Trophoblast cell (in vitro differentiated cells and primary cell): ENCODE measurements around the gene PPCDC.

ENCODE experiments used
- DNase-seq, 2 donors: peaks; one replicate each; pipeline ENCODE4 v3.0.0-alpha.2; 2016
- H2AFZ ChIP-seq: 2 replicates; pipeline ENCODE4 v1.6.1; 2013; ENCODE audit warnings: low read length, moderate library complexity, mild to moderate bottlenecking; ENCODE audit not compliant: insufficient read depth, poor library complexity
- H2AK5ac ChIP-seq: 2 replicates; pipeline ENCODE4 v1.6.1; 2013; ENCODE audit warnings: mild to moderate bottlenecking, low read length
- H2BK120ac ChIP-seq: 2 replicates; pipeline ENCODE4 v1.6.1; 2013; ENCODE audit warnings: low read length, mild to moderate bottlenecking, moderate library complexity; ENCODE audit not compliant: insufficient read depth, poor library complexity
- H2BK12ac ChIP-seq: 2 replicates; pipeline ENCODE4 v1.6.1; 2013; ENCODE audit warnings: mild to moderate bottlenecking, low read length, moderate library complexity
- H2BK5ac ChIP-seq: 2 replicates; pipeline ENCODE4 v1.6.1; 2013; ENCODE audit warnings: low read length, low read depth, moderate library complexity, mild to moderate bottlenecking; ENCODE audit not compliant: poor library complexity
- H3K14ac ChIP-seq: 2 replicates; pipeline ENCODE4 v1.6.1; 2013; ENCODE audit warnings: mild to moderate bottlenecking, low read length
- H3K18ac ChIP-seq: 2 replicates; pipeline ENCODE4 v1.6.1; 2013; ENCODE audit warnings: mild to moderate bottlenecking, low read length
- H3K23ac ChIP-seq: 2 replicates; pipeline ENCODE4 v1.6.1; 2013; ENCODE audit warnings: low read length
- H3K27ac ChIP-seq: 2 replicates; pipeline ENCODE4 v1.5.1; 2013; ENCODE audit warnings: low read depth, mild to moderate bottlenecking, inconsistent platforms, low read length, moderate library complexity
- H3K27me3 ChIP-seq: 2 replicates; pipeline ENCODE4 v1.6.1; 2013; ENCODE audit warnings: inconsistent platforms, mild to moderate bottlenecking, low read length, moderate library complexity; ENCODE audit not compliant: insufficient read depth
- H3K36me3 ChIP-seq, 2 experiments: 1 replicate in 1 of 2; 2 replicates in 1 of 2; pipeline ENCODE4 v1.6.1; 2013; ENCODE audit warnings: low read length in 2 of 2, mild to moderate bottlenecking in 2 of 2, moderate library complexity in 1 of 2; ENCODE audit not compliant: insufficient read depth in 2 of 2, control insufficient read depth in 1 of 2
- H3K4ac ChIP-seq: 2 replicates; pipeline ENCODE4 v1.6.1; 2013; ENCODE audit warnings: low read depth, mild to moderate bottlenecking, low read length, moderate library complexity
- H3K4me1 ChIP-seq, 2 experiments: 1 replicate in 1 of 2; 2 replicates in 1 of 2; pipeline ENCODE4 v1.6.1; 2013; ENCODE audit warnings: low read length in 2 of 2, mild to moderate bottlenecking in 2 of 2, moderate library complexity in 1 of 2; ENCODE audit not compliant: insufficient read depth in 2 of 2, control insufficient read depth in 1 of 2
- H3K4me2 ChIP-seq: 2 replicates; pipeline ENCODE4 v1.6.1; 2013; ENCODE audit warnings: inconsistent platforms, mild to moderate bottlenecking, low read length, moderate library complexity
- H3K4me3 ChIP-seq: 2 replicates; pipeline ENCODE4 v1.5.1; 2013; ENCODE audit warnings: mild to moderate bottlenecking, low read depth, low read length, inconsistent platforms
- H3K79me1 ChIP-seq: one replicate; pipeline ENCODE4 v1.6.1; 2013; ENCODE audit warnings: low read length
- H3K79me2 ChIP-seq: 2 replicates; pipeline ENCODE4 v1.6.1; 2013; ENCODE audit warnings: low read length, mild to moderate bottlenecking; ENCODE audit not compliant: control insufficient read depth, insufficient read depth, poor library complexity
- H3K9ac ChIP-seq: 2 replicates; pipeline ENCODE4 v1.6.1; 2013; ENCODE audit warnings: mild to moderate bottlenecking, low read length
- H3K9me3 ChIP-seq: 2 replicates; pipeline ENCODE4 v1.6.1; 2013; ENCODE audit warnings: low read depth, mild to moderate bottlenecking, control low read depth, inconsistent platforms, low read length; ENCODE audit not compliant: insufficient read depth
- H4K12ac ChIP-seq: 2 replicates; pipeline ENCODE4 v1.6.1; 2013; ENCODE audit warnings: low read depth, mild to moderate bottlenecking, low read length, moderate library complexity
- H4K8ac ChIP-seq: 2 replicates; pipeline ENCODE4 v1.6.1; 2013; ENCODE audit warnings: low read depth, mild to moderate bottlenecking, low read length, moderate library complexity
- H4K91ac ChIP-seq: one replicate; pipeline ENCODE4 v1.6.1; 2013; ENCODE audit warnings: low read depth, mild to moderate bottlenecking, low read length, moderate library complexity
- WGBS: extraction: QIAGEN DNeasy Blood & Tissue Kit; methylation state at CpG from one replicate; pipeline ENCODE4 v1.1.7; 2013; ENCODE audit warnings: missing lambda C conversion rate; ENCODE audit not compliant: insufficient read length, insufficient coverage; ENCODE audit errors: extremely low coverage; 5-methylcytosine and 5-hydroxymethylcytosine counted together

PPCDC gene

GRCh38 chr15:74989527-74989926 lies 33.9 kb upstream of the PPCDC start:
- Histone ChIP-seq H3K79me2 (no peaks in the 10 kb centered on the region), H2BK120ac (no peak overlapping the region), H4K12ac (no peak overlapping the region), H2BK5ac (no peak overlapping the region), H3K9ac (no peak overlapping the region), H3K4me3 (no peak overlapping the region), H3K9me3 (peaks cover 2% of the 10 kb centered on the region), H3K14ac (no peak overlapping the region), H4K91ac (no peak overlapping the region), H2AK5ac (no peak overlapping the region), H3K4ac (no peak overlapping the region), H3K27ac (no peak overlapping the region), H4K8ac (no peak overlapping the region), H2AFZ (no peak overlapping the region), H3K4me1 (no peaks in the 10 kb centered on the region), H2BK12ac (no peak overlapping the region), H3K18ac (no peak overlapping the region), H3K79me1 (no peaks in the 10 kb centered on the region), H3K27me3 (no peaks in the 10 kb centered on the region), H3K23ac (no peak overlapping the region), H3K36me3 (no peaks in the 10 kb centered on the region), H3K4me2 (no peak overlapping the region)
- no peak for DNase-seq

- no peak overlapping the region for H2BK12ac ChIP-seq
- peaks cover 3% of the 10 kb centered on the region for H3K9me3 ChIP-seq
- no peaks in the 10 kb centered on the region for H3K79me1 ChIP-seq
- no peak overlapping the region for H3K23ac ChIP-seq
- no peak overlapping the region for H3K4me2 ChIP-seq
- no peak overlapping the region for H3K4ac ChIP-seq
- no peak overlapping the region for H3K4me3 ChIP-seq
- H4K91ac ChIP-seq, result no peak overlapping the region
- no peak overlapping the region for H3K18ac ChIP-seq
- H2AFZ ChIP-seq, result no peak overlapping the region
- no peak overlapping the region for H4K8ac ChIP-seq
- H2BK5ac ChIP-seq, result no peak overlapping the region
- DNase-seq, result no peak
- no peak overlapping the region for H2BK120ac ChIP-seq
- peaks cover 9% of the 10 kb centered on the region for H3K27me3 ChIP-seq
- H3K79me2 ChIP-seq, result no peaks in the 10 kb centered on the region
- H3K4me1 ChIP-seq, result peaks cover 3 to 6% of the 10 kb centered on the region in 2 experiments
- H2AK5ac ChIP-seq, result no peak overlapping the region
- H4K12ac ChIP-seq, result no peak overlapping the region
- H3K36me3 ChIP-seq, result no peaks in the 10 kb centered on the region
- no peak overlapping the region for H3K9ac ChIP-seq
- no peak overlapping the region for H3K27ac ChIP-seq
- no CpG with 5 or more reads among the region's 1 CpG for WGBS
- no peak overlapping the region for H3K14ac ChIP-seq
Measured at GRCh38 chr15:74992619-74993018, 30.8 kb upstream of the PPCDC start.

DNA sequence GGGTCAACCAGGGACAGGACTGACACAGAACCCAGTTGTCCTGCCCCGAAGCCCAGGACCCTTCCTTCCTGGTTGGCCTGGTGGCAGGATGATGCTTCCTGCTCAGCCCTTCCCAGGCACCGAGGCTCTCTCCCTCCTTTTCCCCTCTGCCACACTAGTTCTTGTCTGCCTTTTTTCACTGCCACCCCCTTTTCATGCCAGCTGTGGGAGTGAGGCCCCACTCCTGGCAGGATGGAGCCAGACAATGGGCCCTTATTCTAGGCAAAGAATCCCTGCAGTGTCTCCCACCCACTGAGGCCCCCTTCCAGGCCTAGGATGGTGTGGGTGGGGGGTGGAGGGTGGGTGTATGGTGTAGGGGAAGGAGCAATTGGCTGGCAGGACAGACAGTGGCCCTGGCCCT lies 29.2 kb upstream of the PPCDC start:
- no peak overlapping the region for H3K23ac ChIP-seq
- H3K79me2 ChIP-seq, result no peaks in the 10 kb centered on the region
- no peak overlapping the region for H2AFZ ChIP-seq
- H3K18ac ChIP-seq, result no peak overlapping the region
- peak overlapping the region; percentile 9 for H3K9ac ChIP-seq
- H2BK120ac ChIP-seq, result no peak overlapping the region
- H3K27me3 ChIP-seq, result peaks cover 9% of the 10 kb centered on the region
- H4K12ac ChIP-seq, result no peak overlapping the region
- no peak overlapping the region for H4K91ac ChIP-seq
- H3K27ac ChIP-seq, result no peak overlapping the region
- H2BK5ac ChIP-seq, result no peak overlapping the region
- no peak overlapping the region for H2BK12ac ChIP-seq
- H3K4me2 ChIP-seq, result no peak overlapping the region
- no CpG with 5 or more reads among the region's 2 CpGs for WGBS
- H2AK5ac ChIP-seq, result no peak overlapping the region
- H3K36me3 ChIP-seq, result no peaks in the 10 kb centered on the region
- H3K4me3 ChIP-seq, result no peak overlapping the region
- no peak overlapping the region for H3K4ac ChIP-seq
- H4K8ac ChIP-seq, result no peak overlapping the region
- peaks cover 3% of the 10 kb centered on the region for H3K9me3 ChIP-seq
- H3K4me1 ChIP-seq, result peaks cover 3 to 6% of the 10 kb centered on the region in 2 experiments
- no peak overlapping the region for H3K14ac ChIP-seq
- no peak for DNase-seq
- H3K79me1 ChIP-seq, result no peaks in the 10 kb centered on the region

GRCh38 chr15:74994685-74995084 lies 28.7 kb upstream of the PPCDC start:
- H3K4me1 ChIP-seq, result peaks cover 3 to 6% of the 10 kb centered on the region in 2 experiments
- H3K4me2 ChIP-seq, result no peak overlapping the region
- H3K27ac ChIP-seq, result no peak overlapping the region
- H3K18ac ChIP-seq, result no peak overlapping the region
- H3K14ac ChIP-seq, result no peak overlapping the region
- no peak overlapping the region for H4K12ac ChIP-seq
- H4K8ac ChIP-seq, result no peak overlapping the region
- H3K23ac ChIP-seq, result no peak overlapping the region
- H3K79me1 ChIP-seq, result no peaks in the 10 kb centered on the region
- no peak overlapping the region for H2AK5ac ChIP-seq
- no peak overlapping the region for H3K4me3 ChIP-seq
- no peak overlapping the region for H2BK5ac ChIP-seq
- no peak overlapping the region for H2AFZ ChIP-seq
- H2BK120ac ChIP-seq, result no peak overlapping the region
- H3K27me3 ChIP-seq, result peaks cover 9% of the 10 kb centered on the region
- WGBS, result no CpG with 5 or more reads among the region's 5 CpGs
- no peak overlapping the region for H3K4ac ChIP-seq
- H4K91ac ChIP-seq, result no peak overlapping the region
- H2BK12ac ChIP-seq, result no peak overlapping the region
- H3K36me3 ChIP-seq, result no peaks in the 10 kb centered on the region
- no peak overlapping the region for H3K9ac ChIP-seq
- H3K79me2 ChIP-seq, result no peaks in the 10 kb centered on the region
- peaks cover 3% of the 10 kb centered on the region for H3K9me3 ChIP-seq
- no peak for DNase-seq
